ENCODE results near the gene SLC22A6.

SLC22A6 gene

DNA sequence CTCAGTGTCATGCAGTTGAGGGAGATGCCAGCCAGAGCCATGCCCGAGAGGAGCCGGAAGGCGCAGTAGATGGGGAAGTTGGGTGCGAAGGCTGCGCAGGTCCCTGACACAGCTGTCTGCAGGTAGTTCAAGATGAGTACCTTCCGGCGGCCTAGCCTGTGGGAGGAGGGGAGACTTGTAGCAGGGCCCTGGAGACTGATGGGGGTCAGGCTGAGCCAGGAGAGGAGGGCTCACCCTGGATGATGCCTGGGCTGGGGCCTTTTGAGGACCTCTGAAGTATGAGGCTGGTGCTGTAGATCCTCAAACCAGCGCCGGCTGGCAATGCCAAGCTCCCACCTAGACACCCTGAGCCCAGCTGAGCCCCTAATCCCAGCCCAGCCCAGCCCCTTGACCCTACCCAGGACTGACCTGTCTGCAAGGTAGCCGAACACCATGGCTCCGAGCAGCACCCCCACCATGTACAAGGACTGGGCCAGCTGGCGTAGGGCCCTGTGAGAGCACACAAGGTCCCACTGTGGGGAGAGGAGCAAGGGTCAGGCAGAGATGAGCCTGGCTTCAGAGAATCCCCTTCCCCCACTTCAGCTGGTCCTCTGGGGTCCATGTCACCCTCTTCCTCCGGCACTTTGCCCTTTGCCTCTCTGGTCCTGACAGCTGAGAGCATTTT is 1.1 kb downstream of the SLC22A6 start:
- Histone ChIP-seq H3K4me3 (ENCODE audit: low read length) (no peak overlapping the region), H3K9me2 (replicated peaks; ENCODE audit: insufficient read depth, low read length) (no peaks in the 10 kb centered on the region), H3K4me1 (ENCODE audit: low read length) (no peaks in the 10 kb centered on the region), H3K36me3 (replicated peaks; ENCODE audit: insufficient read depth, low read length) (no peaks in the 10 kb centered on the region), H4K20me1 (ENCODE audit: insufficient read depth, low read length) (no peaks in the 10 kb centered on the region), H2AFZ (ENCODE audit: low read length) (no peak overlapping the region), H3K79me2 (ENCODE audit: low read length) (no peaks in the 10 kb centered on the region), H3K9ac (ENCODE audit: low read length) (no peak overlapping the region), H3K27me3 (replicated peaks; ENCODE audit: insufficient read depth, low read length) (peaks cover 33% of the 10 kb centered on the region), H3F3A (ENCODE audit: insufficient read depth, low read length) (no peaks in the 10 kb centered on the region), H3K4me2 (ENCODE audit: low read depth, low read length) (no peak overlapping the region), H3K27ac (ENCODE audit: low read length) (no peak overlapping the region), H3K9me3 (replicated peaks; ENCODE audit: insufficient read depth, low read length) (no peaks in the 10 kb centered on the region)
- DNase-seq: no peak
- TF ChIP-seq CTCF (IDR thresholded peaks at IDR 0.05; ENCODE audit: low read length) (no peak), EZH2phosphoT487 (IDR thresholded peaks at IDR 0.05; ENCODE audit: low read length) (no peak), EZH2 (optimal IDR thresholded peaks at IDR 0.05; ENCODE audit: low read depth, low read length) (no peak)

GRCh38 chr11:62981743-62982142 is 3.0 kb downstream of the SLC22A6 start:
- H3K4me3 ChIP-seq (ENCODE audit: low read length): no peak overlapping the region
- H3K27me3 ChIP-seq (replicated peaks; ENCODE audit: insufficient read depth, low read length): peaks cover 37% of the 10 kb centered on the region
- H2AFZ ChIP-seq (ENCODE audit: low read length): no peak overlapping the region
- H3K4me1 ChIP-seq (ENCODE audit: low read length): no peaks in the 10 kb centered on the region
- H3F3A ChIP-seq (ENCODE audit: insufficient read depth, low read length): no peaks in the 10 kb centered on the region
- TF ChIP-seq EZH2 (optimal IDR thresholded peaks at IDR 0.05; ENCODE audit: low read depth, low read length): no peak
- TF ChIP-seq CTCF (IDR thresholded peaks at IDR 0.05; ENCODE audit: low read length): no peak
- no peak for TF ChIP-seq EZH2phosphoT487 (IDR thresholded peaks at IDR 0.05; ENCODE audit: low read length)
- no peak overlapping the region for H3K9ac ChIP-seq (ENCODE audit: low read length)
- H4K20me1 ChIP-seq (ENCODE audit: insufficient read depth, low read length): no peaks in the 10 kb centered on the region
- no peak overlapping the region for H3K4me2 ChIP-seq (ENCODE audit: low read depth, low read length)
- H3K9me3 ChIP-seq (replicated peaks; ENCODE audit: insufficient read depth, low read length): no peaks in the 10 kb centered on the region
- H3K9me2 ChIP-seq (replicated peaks; ENCODE audit: insufficient read depth, low read length): no peaks in the 10 kb centered on the region
- H3K79me2 ChIP-seq (ENCODE audit: low read length): no peaks in the 10 kb centered on the region
- no peak overlapping the region for H3K27ac ChIP-seq (ENCODE audit: low read length)
- no peaks in the 10 kb centered on the region for H3K36me3 ChIP-seq (replicated peaks; ENCODE audit: insufficient read depth, low read length)
- no peak for DNase-seq

GRCh38 chr11:62980133-62980760 is 4.5 kb downstream of the SLC22A6 start:
- no peak for TF ChIP-seq EZH2 (optimal IDR thresholded peaks at IDR 0.05; ENCODE audit: low read depth, low read length)
- TF ChIP-seq CTCF (IDR thresholded peaks at IDR 0.05; ENCODE audit: low read length): no peak
- TF ChIP-seq EZH2phosphoT487 (IDR thresholded peaks at IDR 0.05; ENCODE audit: low read length): no peak

More at GRCh38 chr11:62980133-62980760, 4.5 kb downstream of the SLC22A6 start:
- H3K79me2 ChIP-seq (ENCODE audit: low read length): no peaks in the 10 kb centered on the region
- H3K9me2 ChIP-seq (replicated peaks; ENCODE audit: insufficient read depth, low read length): no peaks in the 10 kb centered on the region
- no peaks in the 10 kb centered on the region for H3K36me3 ChIP-seq (replicated peaks; ENCODE audit: insufficient read depth, low read length)
- no peaks in the 10 kb centered on the region for H3K4me1 ChIP-seq (ENCODE audit: low read length)
- no peak overlapping the region for H3K9ac ChIP-seq (ENCODE audit: low read length)
- peaks cover 50% of the 10 kb centered on the region for H3K27me3 ChIP-seq (replicated peaks; ENCODE audit: insufficient read depth, low read length)
- no peaks in the 10 kb centered on the region for H3K9me3 ChIP-seq (replicated peaks; ENCODE audit: insufficient read depth, low read length)
- H3K4me3 ChIP-seq (ENCODE audit: low read length): no peak overlapping the region
- H3K27ac ChIP-seq (ENCODE audit: low read length): no peak overlapping the region
- H4K20me1 ChIP-seq (ENCODE audit: insufficient read depth, low read length): no peaks in the 10 kb centered on the region
- H3K4me2 ChIP-seq (ENCODE audit: low read depth, low read length): no peak overlapping the region
- H2AFZ ChIP-seq (ENCODE audit: low read length): no peak overlapping the region
- H3F3A ChIP-seq (ENCODE audit: insufficient read depth, low read length): no peaks in the 10 kb centered on the region
- DNase-seq: no peak

All from MM.1S (cell line).